ENCODE measurements around the gene NID2.

- no peak for TF ChIP-seq YY1 (IDR thresholded peaks at IDR 0.05; ENCODE audit: insufficient read depth, insufficient read length)
- no peak for TF ChIP-seq SUZ12 (IDR thresholded peaks at IDR 0.05; ENCODE audit: extremely low read depth, insufficient read depth, insufficient read length)
- no peak for TF ChIP-seq ZNF274 (IDR thresholded peaks at IDR 0.05; ENCODE audit: low read depth, low read length)
These were observed 108.9 kb downstream of the NID2 start for GRCh38 chr14:51959928-51960327.
